Naive B cell (primary cell): Measurements from ENCODE around the gene SDC1. TPM values are rescaled to one million over a fixed set of nuclear protein-coding genes. Genes with fewer than 3 reads are reported as not detected.

Experiments
- ATAC-seq, 2 donors: fragments of 150-1000 bp; cut with Tn5 transposase; 2 replicates each; pipeline ENCODE4 v1.10.0; 2021; ENCODE audit warnings: low read depth in 2 of 2, mild to moderate bottlenecking in 2 of 2, moderate library complexity in 2 of 2
- DNase-seq: peaks from one replicate; pipeline ENCODE4 v3.0.0; 2022
- H3K27ac Mint-ChIP-seq, 6 donors: one replicate each; pipeline ENCODE4 v1.8.0; 2020 to 2022; ENCODE audit warnings: mild to moderate bottlenecking in 6 of 6, mixed read lengths in 6 of 6, moderate library complexity in 5 of 6, inconsistent platforms in 2 of 6
- H3K27me3 Mint-ChIP-seq, 3 donors: one replicate each; pipeline ENCODE4 v1.8.0; 2021 to 2022; ENCODE audit warnings: mixed read lengths in 3 of 3, mild to moderate bottlenecking in 1 of 3
- H3K36me3 Mint-ChIP-seq, 2 donors: one replicate each; pipeline ENCODE4 v1.8.0; 2020 to 2022; ENCODE audit warnings: mixed read lengths in 2 of 2, inconsistent platforms in 1 of 2, mild to moderate bottlenecking in 1 of 2
- H3K4me1 Mint-ChIP-seq, 3 donors: one replicate each; pipeline ENCODE4 v1.8.0; 2020 to 2022; ENCODE audit warnings: mixed read lengths in 3 of 3, inconsistent platforms in 1 of 3, mild to moderate bottlenecking in 1 of 3, moderate library complexity in 1 of 3
- H3K4me3 Mint-ChIP-seq, 8 donors: one replicate each; pipeline ENCODE4 v1.8.0; 2020 to 2022; ENCODE audit warnings: mild to moderate bottlenecking in 8 of 8, mixed read lengths in 8 of 8, moderate library complexity in 8 of 8, inconsistent platforms in 2 of 8
- H3K9me3 Mint-ChIP-seq, 7 donors: one replicate each; pipeline ENCODE4 v1.8.0; 2020 to 2022; ENCODE audit warnings: mixed read lengths in 7 of 7, mild to moderate bottlenecking in 5 of 7, inconsistent platforms in 2 of 7, moderate library complexity in 1 of 7
- polyA plus RNA-seq, 6 donors: library from polyadenylated mRNA; unstranded; fragments of 300-500 nt; fragmentation: Illumina TruSeq; gene quantifications; one replicate each; pipeline ENCODE4 v1.2.3, GENCODE V29; 2021; ENCODE audit warnings: low read depth in 6 of 6

SDC1 gene
- polyA plus RNA-seq, 6 donors from 2014 or later = not detected

GRCh38 chr2:20215183-20216040 is 9.5 kb downstream of the SDC1 start:
- Mint-ChIP-seq H3K27ac (no peak overlapping the region), H3K36me3 (no peaks in the 10 kb centered on the region), H3K4me3 (no peak overlapping the region), H3K27me3 (peaks cover 9 to 14% (median 12%) of the 10 kb centered on the region in 3 donors), H3K4me1 (peaks cover 0 to 4% (median 0%) of the 10 kb centered on the region in 3 donors), H3K9me3 (no peaks in the 10 kb centered on the region)
- DNase-seq (no peak), ATAC-seq (no peak)

DNA sequence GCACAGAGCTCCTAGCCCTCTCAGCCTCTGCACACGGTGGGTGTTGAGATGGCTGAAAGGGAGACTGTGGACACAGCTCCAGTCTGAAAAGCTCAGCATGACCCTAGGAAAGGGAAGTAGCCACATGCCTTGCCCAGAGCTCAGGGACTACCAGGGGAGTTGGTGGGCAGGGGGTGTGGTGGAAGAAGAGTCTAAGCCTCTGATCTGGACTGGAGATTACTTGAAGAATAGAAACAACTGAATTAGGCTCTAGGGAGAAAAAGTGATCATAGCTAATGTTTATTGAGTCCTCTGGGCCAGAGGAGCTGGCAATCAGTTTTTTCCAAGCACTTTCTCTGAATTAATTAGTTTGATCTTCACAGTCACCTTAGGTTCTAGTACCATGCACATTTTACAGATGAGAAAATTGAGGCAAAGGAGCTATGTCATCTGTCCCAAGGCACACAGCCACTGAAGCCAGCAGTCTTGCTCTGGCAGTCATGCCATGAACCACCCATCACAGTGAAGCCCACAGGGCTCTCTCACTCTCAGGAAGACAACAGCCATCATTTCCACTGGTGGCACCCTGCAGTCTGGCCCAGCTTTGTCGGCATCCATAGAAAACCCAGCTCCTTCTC is 10.3 kb downstream of the SDC1 start:
- Mint-ChIP-seq H3K4me3 (no peak overlapping the region), H3K27ac (peak overlapping the region in 1 of 6 donors; percentile 49), H3K4me1 (peaks cover 0 to 4% (median 0%) of the 10 kb centered on the region in 3 donors), H3K27me3 (peaks cover 5 to 14% (median 6%) of the 10 kb centered on the region in 3 donors), H3K9me3 (no peaks in the 10 kb centered on the region), H3K36me3 (no peaks in the 10 kb centered on the region)
- no peak for ATAC-seq
- no peak for DNase-seq

DNA sequence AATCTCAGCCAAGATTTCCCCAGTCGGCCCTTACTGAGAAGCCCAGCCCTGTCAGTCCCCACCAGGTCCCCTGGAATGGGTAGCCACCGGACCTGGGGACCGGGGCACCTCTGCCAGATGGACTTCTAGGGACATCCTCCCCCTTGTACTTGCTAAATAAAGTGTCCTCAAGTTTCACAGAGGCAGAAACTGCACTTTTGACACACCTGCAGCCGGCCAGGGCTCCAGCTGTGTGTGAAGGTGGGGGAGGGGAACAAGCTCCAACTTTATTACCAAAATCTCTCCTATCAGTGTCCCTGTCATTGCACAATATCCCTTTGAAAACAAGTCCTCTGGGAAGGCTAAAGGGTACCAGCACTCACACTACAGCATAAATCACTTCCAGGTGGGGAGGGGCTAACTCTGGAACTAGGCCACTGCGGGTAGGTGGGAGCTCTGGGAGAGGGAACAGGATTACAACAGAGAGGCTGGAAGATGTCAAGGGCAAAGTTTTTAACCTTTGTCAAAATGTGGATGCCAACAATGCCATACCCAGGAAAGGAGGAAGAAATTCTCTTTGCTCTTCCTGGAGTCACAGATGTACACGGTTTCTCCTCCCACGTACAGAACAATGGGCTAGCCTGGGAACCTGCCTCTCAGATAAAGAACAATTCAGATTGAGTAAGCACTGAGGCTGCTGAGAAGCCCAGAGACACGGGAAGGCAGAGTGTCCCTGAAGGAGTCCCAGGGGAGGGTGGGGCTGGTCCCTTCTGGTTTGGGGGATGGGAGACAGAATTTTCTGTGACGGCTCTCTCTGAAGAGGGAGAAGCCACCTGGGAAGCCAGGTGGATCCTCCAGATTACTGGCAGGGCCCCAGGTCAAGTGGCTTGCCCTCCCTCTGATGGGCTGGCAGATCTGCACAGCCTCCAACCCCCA is 11.0 kb downstream of the SDC1 start:
- H3K27ac Mint-ChIP-seq = peak overlapping the region in 1 of 6 donors; percentile 16
- peaks cover 0 to 4% (median 0%) of the 10 kb centered on the region in 3 donors for H3K4me1 Mint-ChIP-seq

GRCh38 chr2:20212871-20213503 is 11.9 kb downstream of the SDC1 start:
- no peak for ATAC-seq
- no peak overlapping the region for H3K27ac Mint-ChIP-seq
- no peak overlapping the region for H3K4me3 Mint-ChIP-seq
- H3K4me1 Mint-ChIP-seq = no peaks in the 10 kb centered on the region
- no peak for DNase-seq
- no peaks in the 10 kb centered on the region for H3K36me3 Mint-ChIP-seq
- H3K27me3 Mint-ChIP-seq = no peaks in the 10 kb centered on the region
- H3K9me3 Mint-ChIP-seq = no peaks in the 10 kb centered on the region

More for the DNA sequence above, 11.0 kb downstream of the SDC1 start:
- DNase-seq (no peak), ATAC-seq (no peak)
- H3K9me3 Mint-ChIP-seq = no peaks in the 10 kb centered on the region
- H3K27me3 Mint-ChIP-seq = peaks cover 5 to 8% (median 6%) of the 10 kb centered on the region in 3 donors
- H3K36me3 Mint-ChIP-seq = no peaks in the 10 kb centered on the region
- no peak overlapping the region for H3K4me3 Mint-ChIP-seq

DNA sequence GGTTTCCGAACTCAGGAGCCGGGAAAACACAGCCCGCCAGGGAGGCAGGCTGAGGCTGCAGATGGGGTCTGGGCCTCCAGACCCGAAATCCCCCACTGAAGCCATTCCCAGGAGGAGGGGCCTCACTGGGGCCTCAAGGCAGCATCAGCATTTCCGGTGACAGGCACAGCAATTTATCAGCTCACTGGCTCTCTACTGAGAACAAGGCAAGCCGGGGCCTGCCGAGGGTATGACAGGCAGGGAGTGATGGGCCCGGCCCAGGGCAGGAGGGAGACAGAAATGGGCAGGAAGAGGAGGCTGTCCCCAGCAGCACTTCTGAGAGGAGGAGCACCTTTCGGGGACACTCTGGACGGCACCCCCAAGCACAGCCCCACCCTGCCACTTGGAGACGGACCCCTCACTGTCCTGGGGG is 12.5 kb downstream of the SDC1 start:
- Mint-ChIP-seq H3K4me1 (peaks cover 0 to 4% (median 4%) of the 10 kb centered on the region in 3 donors), H3K36me3 (no peaks in the 10 kb centered on the region), H3K9me3 (no peaks in the 10 kb centered on the region), H3K27me3 (no peaks in the 10 kb centered on the region), H3K4me3 (no peak overlapping the region), H3K27ac (no peak overlapping the region)
- ATAC-seq = no peak
- DNase-seq = no peak

DNA sequence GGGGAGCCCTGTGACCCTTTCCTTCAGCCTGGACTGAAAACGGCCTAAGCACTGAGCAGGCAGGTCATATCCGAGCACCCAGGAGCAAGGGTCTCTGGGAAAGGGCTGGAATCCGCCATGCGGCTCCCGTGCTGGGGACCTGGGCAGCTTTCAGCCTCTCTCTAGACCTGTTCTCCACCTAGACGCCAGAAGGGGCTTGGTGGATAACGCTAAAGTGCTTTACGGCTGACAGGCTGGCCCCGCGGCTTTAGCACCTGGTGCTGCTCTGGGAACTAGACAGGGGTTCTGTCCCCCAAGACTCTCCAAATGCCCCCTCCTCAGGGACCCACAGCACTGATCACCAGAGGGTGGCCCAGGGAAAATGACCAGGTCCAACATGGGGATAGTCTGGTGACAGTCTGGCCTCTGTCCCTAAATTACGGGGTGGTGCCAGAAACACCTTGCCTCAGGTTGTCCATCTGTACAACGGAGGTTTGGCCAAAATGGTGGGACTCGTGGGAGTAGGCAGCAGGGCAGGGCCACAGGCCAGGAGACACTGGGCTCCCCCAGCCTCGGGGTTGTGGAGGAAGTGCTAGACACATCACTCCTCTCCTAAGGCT is 13.0 kb downstream of the SDC1 start:
- H3K9me3 Mint-ChIP-seq = no peaks in the 10 kb centered on the region
- H3K4me1 Mint-ChIP-seq = peaks cover under 1 to 8% (median 4%) of the 10 kb centered on the region in 3 donors
- no peak overlapping the region for H3K27ac Mint-ChIP-seq
- no peaks in the 10 kb centered on the region for H3K36me3 Mint-ChIP-seq
- ATAC-seq = no peak
- H3K4me3 Mint-ChIP-seq = no peak overlapping the region
- no peaks in the 10 kb centered on the region for H3K27me3 Mint-ChIP-seq
- DNase-seq = no peak

DNA sequence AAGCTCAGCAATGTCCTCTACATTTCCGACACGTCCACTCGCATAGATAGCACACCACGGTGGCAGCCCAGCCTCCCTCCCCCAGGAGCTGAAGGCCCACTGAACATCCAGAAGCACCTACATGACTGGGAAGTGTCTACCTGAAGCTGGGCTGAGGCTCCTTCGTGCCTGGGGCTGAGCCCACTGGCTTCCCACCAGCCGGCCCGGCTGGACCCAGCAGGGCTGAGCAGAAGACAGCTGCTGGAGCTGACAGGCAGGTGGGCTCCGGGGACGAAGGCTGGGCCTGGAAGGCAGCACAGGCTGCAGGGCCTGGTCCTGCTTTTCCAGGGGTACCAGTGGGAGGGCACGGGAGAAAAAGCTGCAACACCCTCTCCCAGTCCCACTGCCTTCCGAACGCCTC is 13.5 kb downstream of the SDC1 start:
- Mint-ChIP-seq H3K36me3 (no peaks in the 10 kb centered on the region), H3K27ac (no peak overlapping the region), H3K27me3 (no peaks in the 10 kb centered on the region), H3K4me1 (peaks cover 6 to 10% (median 7%) of the 10 kb centered on the region in 3 donors), H3K9me3 (no peaks in the 10 kb centered on the region), H3K4me3 (no peak overlapping the region)
- DNase-seq (no peak), ATAC-seq (no peak)

DNA sequence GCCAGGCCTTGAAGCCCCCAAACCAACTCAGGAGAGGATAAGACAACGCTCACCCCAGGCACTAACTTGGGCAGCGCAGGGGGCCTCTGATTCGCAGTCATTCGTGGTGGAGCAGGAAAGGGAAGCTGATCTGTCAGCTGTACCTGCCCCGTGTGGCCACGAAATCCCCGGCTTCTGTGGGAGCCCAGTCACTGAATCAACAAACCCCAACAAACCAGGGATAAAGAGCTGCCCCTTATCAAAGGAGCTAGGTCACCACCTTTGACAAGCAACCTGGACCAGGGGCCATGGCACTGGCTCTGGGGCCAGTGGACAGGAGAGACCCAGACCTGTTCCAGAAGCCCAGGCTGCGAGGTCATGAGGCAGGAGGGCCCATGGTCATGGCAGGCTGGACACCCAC is 14.5 kb downstream of the SDC1 start:
- no peak for DNase-seq
- Mint-ChIP-seq H3K9me3 (no peaks in the 10 kb centered on the region), H3K27me3 (no peaks in the 10 kb centered on the region), H3K4me1 (peaks cover 7 to 10% (median 7%) of the 10 kb centered on the region in 3 donors), H3K36me3 (no peaks in the 10 kb centered on the region), H3K4me3 (no peak overlapping the region), H3K27ac (no peak overlapping the region)
- no peak for ATAC-seq

- H3K9me3 Mint-ChIP-seq = no peaks in the 10 kb centered on the region
- DNase-seq = no peak
- H3K36me3 Mint-ChIP-seq = no peaks in the 10 kb centered on the region
- H3K4me3 Mint-ChIP-seq = no peak overlapping the region
- ATAC-seq = no peak
- peaks cover 7 to 10% (median 7%) of the 10 kb centered on the region in 3 donors for H3K4me1 Mint-ChIP-seq
- no peak overlapping the region for H3K27ac Mint-ChIP-seq
- H3K27me3 Mint-ChIP-seq = no peaks in the 10 kb centered on the region
These were observed 15.4 kb downstream of the SDC1 start for GRCh38 chr2:20209373-20210109.

DNA sequence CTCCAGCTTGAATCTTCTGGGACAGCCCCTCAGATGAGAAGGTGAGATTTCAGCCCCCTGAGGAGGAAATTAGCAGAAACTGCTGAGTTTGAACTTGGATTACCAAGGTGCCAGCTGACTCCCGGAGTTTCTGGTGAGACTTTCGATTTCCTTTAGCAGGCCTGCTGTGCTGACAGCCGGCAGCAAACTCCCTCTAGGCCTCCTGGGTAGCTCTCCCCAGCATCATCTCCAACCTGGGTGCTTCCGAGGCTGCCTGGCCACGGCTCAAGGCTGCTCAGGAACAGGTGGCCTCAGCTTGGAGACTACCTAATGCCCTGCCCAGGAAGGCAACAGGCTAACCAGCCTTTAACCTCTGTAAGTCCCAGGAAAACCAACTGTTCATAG is 16.5 kb downstream of the SDC1 start:
- no peaks in the 10 kb centered on the region for H3K9me3 Mint-ChIP-seq
- peaks cover 7 to 10% (median 7%) of the 10 kb centered on the region in 3 donors for H3K4me1 Mint-ChIP-seq
- H3K36me3 Mint-ChIP-seq = no peaks in the 10 kb centered on the region
- DNase-seq = no peak
- H3K27me3 Mint-ChIP-seq = no peaks in the 10 kb centered on the region
- H3K27ac Mint-ChIP-seq = no peak overlapping the region
- ATAC-seq = no peak
- H3K4me3 Mint-ChIP-seq = no peak overlapping the region

GRCh38 chr2:20207051-20207450 is 17.9 kb downstream of the SDC1 start:
- H3K36me3 Mint-ChIP-seq = no peaks in the 10 kb centered on the region
- H3K4me3 Mint-ChIP-seq = no peak overlapping the region
- DNase-seq (no peak), ATAC-seq (no peak)
- no peaks in the 10 kb centered on the region for H3K9me3 Mint-ChIP-seq
- H3K27ac Mint-ChIP-seq = no peak overlapping the region
- H3K27me3 Mint-ChIP-seq = no peaks in the 10 kb centered on the region
- peaks cover 7 to 10% (median 7%) of the 10 kb centered on the region in 3 donors for H3K4me1 Mint-ChIP-seq

DNA sequence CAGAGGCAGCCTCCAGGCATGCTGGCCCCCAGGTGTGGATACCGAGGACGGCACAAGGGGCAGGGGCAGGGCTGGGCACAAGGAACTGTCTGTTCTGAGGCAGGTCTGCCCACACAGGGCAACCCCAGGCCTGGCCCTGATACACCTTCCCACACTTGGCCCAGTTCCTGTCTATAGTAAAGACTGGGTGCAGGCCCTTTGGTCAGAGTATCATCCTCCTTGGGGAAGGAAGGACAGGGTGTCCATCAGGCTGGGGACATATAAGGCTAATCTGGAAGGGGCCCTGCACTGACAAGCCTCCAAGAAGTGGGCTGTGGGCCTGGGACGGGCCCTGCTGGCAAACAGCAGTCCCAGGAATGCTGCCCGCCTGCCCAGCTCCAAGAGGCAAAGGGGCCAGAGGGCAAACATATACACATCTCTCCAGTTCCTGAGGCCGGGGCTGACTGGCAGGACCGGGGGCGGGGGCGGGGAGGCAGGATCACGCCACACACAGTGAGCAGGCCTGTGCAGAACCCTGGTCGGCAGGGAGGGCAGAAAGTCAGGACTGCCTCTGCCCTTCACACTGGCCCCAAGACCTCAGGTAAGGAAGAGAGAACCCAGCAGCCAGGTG is 18.9 kb downstream of the SDC1 start:
- Mint-ChIP-seq H3K9me3 (no peaks in the 10 kb centered on the region), H3K4me3 (no peak overlapping the region), H3K27me3 (no peaks in the 10 kb centered on the region), H3K4me1 (peaks cover 7 to 10% (median 7%) of the 10 kb centered on the region in 3 donors), H3K36me3 (no peaks in the 10 kb centered on the region), H3K27ac (peak overlapping the region in 1 of 6 donors; percentile 48)
- DNase-seq (no peak), ATAC-seq (no peak)
